GM20000 (cell line): ENCODE data around the gene SLC11A1.

Experiments
- DNase-seq: peaks from one replicate; pipeline ENCODE4 v3.0.0; 2012; ENCODE audit warnings: low spot score
- CTCF ChIP-seq: IDR thresholded peaks from 2 replicates; pipeline ENCODE4 v1.5.1; 2012; ENCODE audit warnings: mild to moderate bottlenecking, control low read depth; ENCODE audit errors: extremely low read depth, missing control alignments

The SLC11A1 gene

GRCh38 chr2:218402491-218402901 lies 20.4 kb downstream of the SLC11A1 start:
- no peak for DNase-seq
- no peak for TF ChIP-seq CTCF

GRCh38 chr2:218402911-218403411 lies 20.9 kb downstream of the SLC11A1 start:
- DNase-seq, result no peak
- TF ChIP-seq CTCF, result no peak

GRCh38 chr2:218403810-218404209 lies 21.7 kb downstream of the SLC11A1 start:
- TF ChIP-seq CTCF, result no peak
- DNase-seq, result no peak

GRCh38 chr2:218404351-218405085 lies 22.4 kb downstream of the SLC11A1 start:
- DNase-seq, result no peak
- TF ChIP-seq CTCF, result no peak

GRCh38 chr2:218405086-218405745 lies 23.1 kb downstream of the SLC11A1 start:
- DNase-seq, result no peak
- TF ChIP-seq CTCF, result no peak

- no peak for TF ChIP-seq CTCF
- DNase-seq, result no peak
Measured at GRCh38 chr2:218405746-218406208, 23.7 kb downstream of the SLC11A1 start.
